ENCODE data around the gene MEA1. TPM values are rescaled to one million over a fixed set of nuclear protein-coding genes. Genes with fewer than 3 reads are reported as not detected.

Gene MEA1
- total RNA-seq, 1 donor = 47.4 TPM

- no peak overlapping the region for H2AFZ ChIP-seq (ENCODE audit: low read length)
- no peak overlapping the region for H3K27ac ChIP-seq (ENCODE audit: low read depth, low read length)
- no peak overlapping the region for H3K4me3 ChIP-seq (ENCODE audit: insufficient read depth, low read length)
- no peak for TF ChIP-seq CTCF (IDR thresholded peaks at IDR 0.05; ENCODE audit: extremely low read depth, low read depth, low read length)
- peaks cover 6% of the 10 kb centered on the region for H4K20me1 ChIP-seq (ENCODE audit: insufficient read depth, low read length)
- no peak for DNase-seq (ENCODE audit: insufficient read length, low spot score, missing footprints)
- no peaks in the 10 kb centered on the region for H3K9me3 ChIP-seq (ENCODE audit: low read depth, low read length)
- no peak overlapping the region for H3K4me2 ChIP-seq (ENCODE audit: insufficient read depth, low read length)
- peaks cover 48% of the 10 kb centered on the region for H3K36me3 ChIP-seq (ENCODE audit: insufficient read depth, low read length)
- H3K79me2 ChIP-seq (ENCODE audit: insufficient read depth, low read length) = no peaks in the 10 kb centered on the region
- peaks cover 6% of the 10 kb centered on the region for H3K4me1 ChIP-seq (ENCODE audit: insufficient read depth, low read length)
- H3K27me3 ChIP-seq (ENCODE audit: insufficient read depth, low read length) = no peaks in the 10 kb centered on the region
Observed at GRCh38 chr6:42966571-42966970, 47.2 kb downstream of the MEA1 start.

GRCh38 chr6:42963855-42964605 lies 49.7 kb downstream of the MEA1 start:
- no peaks in the 10 kb centered on the region for H3K79me2 ChIP-seq (ENCODE audit: insufficient read depth, low read length)
- peak; percentile 91 for DNase-seq (ENCODE audit: insufficient read length, low spot score, missing footprints)
- H2AFZ ChIP-seq (ENCODE audit: low read length) = no peak overlapping the region
- H3K27me3 ChIP-seq (ENCODE audit: insufficient read depth, low read length) = no peaks in the 10 kb centered on the region
- TF ChIP-seq CTCF (IDR thresholded peaks at IDR 0.05; ENCODE audit: extremely low read depth, low read depth, low read length) = peak; percentile 19
- no peak overlapping the region for H3K27ac ChIP-seq (ENCODE audit: low read depth, low read length)
- peaks cover 37% of the 10 kb centered on the region for H3K36me3 ChIP-seq (ENCODE audit: insufficient read depth, low read length)
- no peaks in the 10 kb centered on the region for H3K9me3 ChIP-seq (ENCODE audit: low read depth, low read length)
- no peak overlapping the region for H3K4me2 ChIP-seq (ENCODE audit: insufficient read depth, low read length)
- H4K20me1 ChIP-seq (ENCODE audit: insufficient read depth, low read length) = no peaks in the 10 kb centered on the region
- no peak overlapping the region for H3K4me3 ChIP-seq (ENCODE audit: insufficient read depth, low read length)
- peaks cover 11% of the 10 kb centered on the region for H3K4me1 ChIP-seq (ENCODE audit: insufficient read depth, low read length)

- no peak overlapping the region for H3K4me3 ChIP-seq (ENCODE audit: insufficient read depth, low read length)
- DNase-seq (ENCODE audit: insufficient read length, low spot score, missing footprints) = no peak
- H3K36me3 ChIP-seq (ENCODE audit: insufficient read depth, low read length) = peaks cover 30% of the 10 kb centered on the region
- H3K4me1 ChIP-seq (ENCODE audit: insufficient read depth, low read length) = peaks cover 11% of the 10 kb centered on the region
- H3K4me2 ChIP-seq (ENCODE audit: insufficient read depth, low read length) = no peak overlapping the region
- H3K27me3 ChIP-seq (ENCODE audit: insufficient read depth, low read length) = no peaks in the 10 kb centered on the region
- H3K9me3 ChIP-seq (ENCODE audit: low read depth, low read length) = no peaks in the 10 kb centered on the region
- no peak overlapping the region for H3K27ac ChIP-seq (ENCODE audit: low read depth, low read length)
- H3K79me2 ChIP-seq (ENCODE audit: insufficient read depth, low read length) = no peaks in the 10 kb centered on the region
- no peak overlapping the region for H2AFZ ChIP-seq (ENCODE audit: low read length)
- H4K20me1 ChIP-seq (ENCODE audit: insufficient read depth, low read length) = no peaks in the 10 kb centered on the region
- TF ChIP-seq CTCF (IDR thresholded peaks at IDR 0.05; ENCODE audit: extremely low read depth, low read depth, low read length) = no peak
Observed at GRCh38 chr6:42963179-42963854, 50.4 kb downstream of the MEA1 start.

GRCh38 chr6:42962502-42963178 lies 51.1 kb downstream of the MEA1 start:
- DNase-seq (ENCODE audit: insufficient read length, low spot score, missing footprints) = no peak
- Histone ChIP-seq H3K4me3 (ENCODE audit: insufficient read depth, low read length) (no peak overlapping the region), H3K4me1 (ENCODE audit: insufficient read depth, low read length) (peaks cover 11% of the 10 kb centered on the region), H4K20me1 (ENCODE audit: insufficient read depth, low read length) (no peaks in the 10 kb centered on the region), H3K4me2 (ENCODE audit: insufficient read depth, low read length) (no peak overlapping the region), H3K36me3 (ENCODE audit: insufficient read depth, low read length) (peaks cover 25% of the 10 kb centered on the region), H2AFZ (ENCODE audit: low read length) (no peak overlapping the region), H3K79me2 (ENCODE audit: insufficient read depth, low read length) (no peaks in the 10 kb centered on the region), H3K9me3 (ENCODE audit: low read depth, low read length) (no peaks in the 10 kb centered on the region), H3K27ac (ENCODE audit: low read depth, low read length) (no peak overlapping the region), H3K27me3 (ENCODE audit: insufficient read depth, low read length) (no peaks in the 10 kb centered on the region)
- TF ChIP-seq CTCF (IDR thresholded peaks at IDR 0.05; ENCODE audit: extremely low read depth, low read depth, low read length) = no peak

Measured in osteoblast (primary cell).